GM19240 (cell line): Measurements from ENCODE around the gene GLRA1.

ENCODE experiments used
- DNase-seq: peaks from one replicate; pipeline ENCODE4 v3.0.0; 2011; ENCODE audit warnings: low spot score; ENCODE audit not compliant: insufficient read length

The GLRA1 gene

DNA sequence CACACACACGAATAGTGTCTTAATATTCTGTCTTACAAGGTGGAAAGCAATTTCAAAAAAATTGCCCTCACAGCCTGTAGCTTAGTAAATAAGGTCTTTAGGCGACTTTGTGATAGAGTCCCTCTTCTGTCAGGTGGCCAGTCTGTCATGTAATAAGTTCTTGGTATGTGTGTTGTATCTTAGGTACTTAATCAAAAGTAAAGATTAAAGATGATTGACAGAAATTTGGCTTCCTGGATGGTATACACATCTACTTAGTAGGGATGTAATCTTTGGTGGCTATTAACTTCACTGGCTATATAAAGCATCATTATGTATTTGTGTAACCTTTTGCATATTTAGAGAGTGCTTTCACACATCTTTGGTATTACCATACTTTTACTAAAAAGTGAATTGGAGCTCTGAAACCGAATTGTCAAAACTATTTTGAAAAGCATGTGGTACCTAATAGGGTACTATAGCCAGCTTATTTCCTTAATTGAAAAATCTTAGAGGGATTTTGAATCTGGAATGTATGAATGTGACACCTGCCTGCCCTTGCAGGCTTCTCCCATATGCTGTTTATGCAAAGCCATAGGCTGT lies 149.5 kb downstream of the GLRA1 start:
- DNase-seq = no peak

DNA sequence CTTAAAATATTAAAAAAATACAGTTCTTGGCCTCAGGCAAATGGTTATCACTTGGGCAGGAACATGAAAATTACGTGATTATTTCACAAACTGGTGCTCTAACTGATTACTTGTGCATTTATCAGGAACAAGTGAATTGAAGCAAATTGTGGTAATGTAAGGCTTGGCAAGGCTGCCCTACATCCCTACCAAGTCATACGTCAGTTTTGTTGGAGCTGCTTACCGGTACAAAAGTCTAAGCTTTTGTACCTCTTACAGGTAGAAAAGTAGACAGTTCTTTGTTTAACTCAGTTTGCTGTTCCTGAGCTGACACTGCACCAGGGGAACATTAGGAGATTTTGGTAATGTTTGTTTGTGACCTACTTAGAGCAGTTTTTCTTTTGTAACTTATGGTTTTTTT lies 150.7 kb downstream of the GLRA1 start:
- no peak for DNase-seq

GRCh38 chr5:151772846-151773561 lies 151.6 kb downstream of the GLRA1 start:
- no peak for DNase-seq
